ENCODE data around the gene MXD3. TPM values are rescaled to one million over a fixed set of nuclear protein-coding genes. Genes with fewer than 3 reads are reported as not detected.

MXD3 gene
- total RNA-seq, 2 donors from 2014 or later = 21.9 to 26.0 TPM

GRCh38 chr5:177296581-177296980 is 15.1 kb downstream of the MXD3 start:
- Mint-ChIP-seq H3K9me3 (no peaks in the 10 kb centered on the region), H3K27ac (peak overlapping the region; percentile 88), H3K4me1 (peaks cover 32% of the 10 kb centered on the region), H3K36me3 (ENCODE audit: low read depth) (peaks cover 68% of the 10 kb centered on the region), H3K27me3 (no peaks in the 10 kb centered on the region), H3K4me3 (no peak overlapping the region)
- no peak for ATAC-seq (replicated peaks)

DNA sequence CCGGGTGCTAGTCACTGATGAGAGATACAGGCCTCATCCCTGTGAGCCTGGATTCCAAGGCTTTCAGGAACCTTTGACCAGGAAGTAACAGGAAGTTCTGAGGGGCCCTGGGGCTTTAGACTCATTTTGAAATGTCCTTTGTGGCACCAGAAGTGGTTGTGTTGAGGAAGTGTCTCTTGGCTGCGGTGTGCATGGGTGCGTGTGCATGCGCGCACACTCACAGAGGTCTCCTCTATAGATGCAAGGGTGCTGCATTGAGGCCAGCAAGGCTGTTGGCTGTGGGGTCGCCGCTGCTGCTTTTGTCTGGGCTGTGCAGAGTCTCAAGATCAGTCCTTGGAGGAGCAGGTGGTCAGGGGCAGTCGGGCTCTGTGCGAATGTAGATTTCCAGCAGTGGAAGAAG is 15.8 kb downstream of the MXD3 start:
- no peaks in the 10 kb centered on the region for H3K27me3 Mint-ChIP-seq
- H3K4me1 Mint-ChIP-seq = peaks cover 28% of the 10 kb centered on the region
- no peaks in the 10 kb centered on the region for H3K9me3 Mint-ChIP-seq
- H3K27ac Mint-ChIP-seq = peak overlapping the region; percentile 88
- ATAC-seq (replicated peaks) = no peak
- H3K4me3 Mint-ChIP-seq = peak overlapping the region; percentile 7
- H3K36me3 Mint-ChIP-seq (ENCODE audit: low read depth) = peaks cover 70% of the 10 kb centered on the region

DNA sequence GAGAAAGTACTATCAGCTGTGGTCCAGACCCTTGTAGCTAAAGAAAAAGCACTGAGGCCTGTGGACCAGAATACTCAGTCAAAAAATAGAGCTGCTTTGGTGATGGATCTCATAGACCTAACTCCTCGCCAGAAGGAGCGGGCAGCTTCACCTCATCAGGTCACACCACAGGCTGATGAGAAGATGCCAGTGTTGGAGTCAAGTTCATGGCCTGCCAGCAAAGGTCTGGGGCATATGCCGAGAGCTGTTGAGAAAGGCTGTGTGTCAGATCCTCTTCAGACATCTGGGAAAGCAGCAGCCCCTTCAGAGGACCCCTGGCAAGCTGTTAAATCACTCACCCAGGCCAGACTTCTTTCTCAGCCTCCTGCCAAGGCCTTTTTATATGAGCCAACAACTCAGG is 17.1 kb downstream of the MXD3 start:
- Mint-ChIP-seq H3K27ac (peak overlapping the region; percentile 88), H3K36me3 (ENCODE audit: low read depth) (peaks cover 74% of the 10 kb centered on the region), H3K9me3 (no peaks in the 10 kb centered on the region), H3K4me3 (no peak overlapping the region), H3K27me3 (no peaks in the 10 kb centered on the region), H3K4me1 (peaks cover 19% of the 10 kb centered on the region)
- ATAC-seq (replicated peaks) = no peak

DNA sequence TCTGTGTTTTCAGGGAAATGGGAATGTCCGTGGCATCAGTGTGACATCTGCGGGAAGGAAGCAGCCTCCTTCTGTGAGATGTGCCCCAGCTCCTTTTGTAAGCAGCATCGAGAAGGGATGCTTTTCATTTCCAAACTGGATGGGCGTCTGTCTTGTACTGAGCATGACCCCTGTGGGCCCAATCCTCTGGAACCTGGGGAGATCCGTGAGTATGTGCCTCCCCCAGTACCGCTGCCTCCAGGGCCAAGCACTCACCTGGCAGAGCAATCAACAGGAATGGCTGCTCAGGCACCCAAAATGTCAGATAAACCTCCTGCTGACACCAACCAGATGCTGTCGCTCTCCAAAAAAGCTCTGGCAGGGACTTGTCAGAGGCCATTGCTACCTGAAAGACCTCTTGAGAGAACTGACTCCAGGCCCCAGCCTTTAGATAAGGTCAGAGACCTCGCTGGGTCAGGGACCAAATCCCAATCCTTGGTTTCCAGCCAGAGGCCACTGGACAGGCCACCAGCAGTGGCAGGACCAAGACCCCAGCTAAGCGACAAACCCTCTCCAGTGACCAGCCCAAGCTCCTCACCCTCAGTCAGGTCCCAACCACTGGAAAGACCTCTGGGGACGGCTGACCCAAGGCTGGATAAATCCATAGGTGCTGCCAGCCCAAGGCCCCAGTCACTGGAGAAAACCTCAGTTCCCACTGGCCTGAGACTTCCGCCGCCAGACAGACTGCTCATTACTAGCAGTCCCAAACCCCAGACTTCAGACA is 17.7 kb downstream of the MXD3 start:
- no peak for ATAC-seq (replicated peaks)
- H3K9me3 Mint-ChIP-seq = no peaks in the 10 kb centered on the region
- H3K4me3 Mint-ChIP-seq = no peak overlapping the region
- H3K27ac Mint-ChIP-seq = peak overlapping the region; percentile 88
- peaks cover 81% of the 10 kb centered on the region for H3K36me3 Mint-ChIP-seq (ENCODE audit: low read depth)
- peaks cover 17% of the 10 kb centered on the region for H3K4me1 Mint-ChIP-seq
- H3K27me3 Mint-ChIP-seq = no peaks in the 10 kb centered on the region

DNA sequence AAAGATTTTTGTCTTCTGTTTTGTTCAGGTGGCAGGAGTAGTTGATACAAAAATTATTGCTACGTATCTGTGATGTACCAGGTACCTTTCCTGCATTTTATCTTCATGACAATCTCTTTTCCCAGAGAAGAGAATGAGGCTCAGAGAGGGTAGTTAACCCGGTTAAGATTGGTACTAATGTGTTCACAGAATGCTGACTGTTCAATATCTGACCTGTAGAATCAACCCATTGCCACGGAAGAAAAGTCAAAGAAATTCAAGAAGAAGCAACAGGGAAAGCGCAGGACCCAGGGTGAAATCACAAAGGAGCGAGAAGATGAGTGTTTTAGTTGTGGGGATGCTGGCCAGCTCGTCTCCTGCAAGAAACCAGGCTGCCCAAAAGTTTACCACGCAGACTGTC is 20.0 kb downstream of the MXD3 start:
- H3K36me3 Mint-ChIP-seq (ENCODE audit: low read depth) = peaks cover 96% of the 10 kb centered on the region
- peaks cover 11% of the 10 kb centered on the region for H3K4me1 Mint-ChIP-seq
- ATAC-seq (replicated peaks) = no peak
- H3K4me3 Mint-ChIP-seq = no peak overlapping the region
- no peak overlapping the region for H3K27ac Mint-ChIP-seq
- H3K27me3 Mint-ChIP-seq = no peaks in the 10 kb centered on the region
- H3K9me3 Mint-ChIP-seq = no peaks in the 10 kb centered on the region

DNA sequence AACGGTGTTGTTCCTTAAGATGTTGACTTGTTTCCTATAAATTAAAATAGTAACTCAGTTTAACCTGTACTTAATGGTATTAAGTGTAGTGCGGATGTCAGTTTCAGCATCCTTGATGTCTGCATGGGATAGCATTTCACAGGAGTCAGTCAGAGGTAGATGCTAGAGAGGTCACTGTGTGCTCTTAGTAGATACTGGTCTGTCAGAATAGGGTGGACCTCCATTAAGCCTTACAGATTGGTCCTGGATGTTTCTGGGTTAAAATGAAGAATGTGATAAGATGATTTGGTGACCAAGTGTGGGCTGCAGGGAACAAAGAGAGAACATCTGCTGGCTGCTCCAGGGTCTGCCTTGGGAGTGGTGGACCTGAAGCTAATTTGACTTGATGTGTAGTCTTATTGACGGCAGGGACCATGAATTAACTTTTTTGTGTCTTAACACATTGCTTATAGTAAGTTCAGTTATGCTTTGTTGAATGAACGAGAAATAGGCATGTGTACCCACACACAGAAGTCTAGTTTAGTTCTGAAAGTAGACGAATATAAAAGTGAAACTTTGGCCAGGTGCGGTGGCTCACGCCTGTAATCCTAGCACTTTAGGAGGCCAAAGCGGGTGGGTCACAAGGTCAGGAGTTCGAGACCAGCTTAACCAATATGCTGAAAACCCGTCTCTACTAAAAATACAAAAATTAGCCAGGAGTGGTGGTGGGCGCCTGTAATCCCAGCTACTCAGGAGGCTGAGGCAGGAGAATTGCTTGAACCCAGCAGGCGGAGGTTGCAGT is 20.7 kb downstream of the MXD3 start:
- no peaks in the 10 kb centered on the region for H3K27me3 Mint-ChIP-seq
- no peak for ATAC-seq (replicated peaks)
- H3K9me3 Mint-ChIP-seq = no peaks in the 10 kb centered on the region
- H3K4me3 Mint-ChIP-seq = no peak overlapping the region
- peaks cover 96% of the 10 kb centered on the region for H3K36me3 Mint-ChIP-seq (ENCODE audit: low read depth)
- no peak overlapping the region for H3K27ac Mint-ChIP-seq
- peaks cover 6% of the 10 kb centered on the region for H3K4me1 Mint-ChIP-seq

DNA sequence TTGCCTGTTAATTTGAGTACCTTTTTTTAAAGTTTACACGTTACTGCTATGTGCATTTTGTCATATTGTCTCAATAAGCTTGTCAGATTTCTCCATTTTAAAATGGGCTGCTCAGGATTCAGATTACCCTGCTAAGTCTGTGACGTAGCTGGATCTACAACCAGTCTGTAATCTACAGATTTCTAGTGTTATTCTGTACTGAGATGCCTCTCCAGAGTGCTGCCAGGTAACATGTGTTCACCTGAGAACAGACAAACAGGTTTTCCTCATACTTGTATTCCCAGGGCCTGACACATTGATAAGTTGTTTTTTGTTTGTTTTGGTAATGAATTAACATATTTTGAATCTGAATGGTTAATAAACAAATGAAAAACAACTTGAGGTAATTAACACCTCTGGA is 23.5 kb downstream of the MXD3 start:
- Mint-ChIP-seq H3K4me1 (no peaks in the 10 kb centered on the region), H3K27ac (no peak overlapping the region), H3K27me3 (no peaks in the 10 kb centered on the region), H3K4me3 (no peak overlapping the region), H3K9me3 (no peaks in the 10 kb centered on the region), H3K36me3 (ENCODE audit: low read depth) (peaks cover 96% of the 10 kb centered on the region)
- ATAC-seq (replicated peaks) = no peak

DNA sequence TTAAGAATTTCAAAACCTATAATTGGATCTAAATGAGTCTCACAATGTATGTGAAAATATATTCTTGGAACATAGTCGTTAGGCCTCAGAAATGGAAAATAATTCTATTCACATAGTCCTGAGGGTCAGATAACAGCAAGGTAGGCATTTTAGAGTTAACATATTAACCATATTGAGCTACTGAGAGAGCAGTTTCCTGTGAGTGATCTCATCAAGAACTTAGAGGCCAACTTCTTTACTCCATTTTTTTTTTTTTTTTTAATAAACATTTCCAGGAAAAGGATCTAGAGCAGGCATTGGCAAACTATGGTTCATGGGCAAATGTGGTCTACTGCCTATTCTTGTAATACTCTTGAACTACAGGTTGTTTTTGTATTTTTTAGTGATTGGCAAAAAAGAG is 34.8 kb downstream of the MXD3 start:
- H3K9me3 Mint-ChIP-seq = no peaks in the 10 kb centered on the region

DNA sequence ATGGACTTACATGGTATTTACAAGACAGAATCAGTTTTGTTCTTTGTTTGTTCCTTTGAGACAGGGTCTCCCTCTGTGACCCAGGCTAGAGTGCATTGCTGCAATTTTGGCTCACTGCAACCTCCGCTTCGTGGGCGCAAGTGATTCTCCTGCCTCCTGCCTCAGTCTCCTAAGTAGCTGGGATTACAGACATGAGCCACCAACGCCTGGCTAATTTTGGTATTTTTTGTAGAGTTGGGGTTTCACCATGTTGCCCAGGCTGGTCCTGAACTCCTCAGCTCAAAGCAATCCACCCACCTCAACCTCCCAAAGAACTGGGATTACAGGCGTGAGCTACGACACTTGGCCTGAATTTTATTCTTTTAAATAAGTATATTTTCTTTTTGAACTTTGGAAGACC is 35.8 kb downstream of the MXD3 start:
- ATAC-seq (replicated peaks) = no peak
- Mint-ChIP-seq H3K4me1 (no peaks in the 10 kb centered on the region), H3K36me3 (ENCODE audit: low read depth) (peaks cover 92% of the 10 kb centered on the region), H3K27me3 (no peaks in the 10 kb centered on the region), H3K27ac (no peak overlapping the region), H3K9me3 (no peaks in the 10 kb centered on the region), H3K4me3 (no peak overlapping the region)

More for the DNA sequence above, 34.8 kb downstream of the MXD3 start:
- H3K27ac Mint-ChIP-seq = peak overlapping the region; percentile 76
- H3K27me3 Mint-ChIP-seq = no peaks in the 10 kb centered on the region
- peaks cover 93% of the 10 kb centered on the region for H3K36me3 Mint-ChIP-seq (ENCODE audit: low read depth)
- H3K4me1 Mint-ChIP-seq = no peaks in the 10 kb centered on the region
- peak overlapping the region; percentile 12 for H3K4me3 Mint-ChIP-seq
- no peak for ATAC-seq (replicated peaks)

DNA sequence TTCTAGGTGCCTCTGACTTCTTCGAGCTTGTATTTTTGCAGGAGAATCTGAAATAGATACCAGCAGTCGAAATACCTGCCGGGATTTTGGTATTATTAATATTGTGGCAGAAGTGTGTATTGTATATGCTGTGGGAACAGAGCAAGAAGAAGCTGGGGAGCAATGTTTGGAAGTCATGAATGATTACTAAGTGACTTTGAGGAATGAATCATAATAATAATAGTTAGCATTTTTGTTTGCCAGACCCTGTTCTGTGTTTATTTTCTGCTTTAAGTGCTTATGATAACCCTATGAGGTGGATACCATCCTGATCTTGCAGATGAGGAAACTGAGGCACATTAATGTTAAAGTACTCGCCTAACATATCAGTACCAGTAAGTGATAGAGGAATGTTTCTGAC is 40.6 kb downstream of the MXD3 start:
- no peaks in the 10 kb centered on the region for H3K27me3 Mint-ChIP-seq
- no peak overlapping the region for H3K4me3 Mint-ChIP-seq
- H3K36me3 Mint-ChIP-seq (ENCODE audit: low read depth) = peaks cover 98% of the 10 kb centered on the region
- no peaks in the 10 kb centered on the region for H3K9me3 Mint-ChIP-seq
- H3K4me1 Mint-ChIP-seq = no peaks in the 10 kb centered on the region
- H3K27ac Mint-ChIP-seq = peak overlapping the region; percentile 8
- no peak for ATAC-seq (replicated peaks)

GRCh38 chr5:177270653-177271052 is 41.0 kb downstream of the MXD3 start:
- Mint-ChIP-seq H3K4me3 (no peak overlapping the region), H3K27ac (peak overlapping the region; percentile 8), H3K36me3 (ENCODE audit: low read depth) (peaks cover 98% of the 10 kb centered on the region), H3K4me1 (no peaks in the 10 kb centered on the region), H3K27me3 (no peaks in the 10 kb centered on the region), H3K9me3 (no peaks in the 10 kb centered on the region)
- no peak for ATAC-seq (replicated peaks)

DNA sequence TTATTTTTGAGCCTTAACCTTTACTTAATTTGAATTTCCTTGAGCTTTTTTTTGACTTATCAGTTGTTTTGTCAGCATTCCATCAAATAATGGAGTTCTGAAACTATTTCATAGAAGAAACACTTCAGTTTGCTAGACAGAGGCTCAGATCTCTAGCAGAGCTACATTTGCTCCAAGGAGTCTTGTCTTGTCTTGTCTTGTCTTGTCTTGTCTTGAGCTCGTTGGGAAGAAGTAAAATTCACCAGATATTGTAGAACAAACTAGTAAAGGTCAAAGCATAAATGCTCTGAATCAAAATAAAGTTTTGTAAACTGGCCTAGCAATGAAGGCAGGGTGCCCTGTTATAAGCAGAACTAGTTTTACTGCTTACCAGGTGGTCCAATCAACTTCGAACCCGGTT is 41.7 kb downstream of the MXD3 start:
- ATAC-seq (replicated peaks) = no peak
- Mint-ChIP-seq H3K9me3 (no peaks in the 10 kb centered on the region), H3K36me3 (ENCODE audit: low read depth) (peaks cover 98% of the 10 kb centered on the region), H3K4me3 (no peak overlapping the region), H3K4me1 (no peaks in the 10 kb centered on the region), H3K27me3 (no peaks in the 10 kb centered on the region), H3K27ac (no peak overlapping the region)

DNA sequence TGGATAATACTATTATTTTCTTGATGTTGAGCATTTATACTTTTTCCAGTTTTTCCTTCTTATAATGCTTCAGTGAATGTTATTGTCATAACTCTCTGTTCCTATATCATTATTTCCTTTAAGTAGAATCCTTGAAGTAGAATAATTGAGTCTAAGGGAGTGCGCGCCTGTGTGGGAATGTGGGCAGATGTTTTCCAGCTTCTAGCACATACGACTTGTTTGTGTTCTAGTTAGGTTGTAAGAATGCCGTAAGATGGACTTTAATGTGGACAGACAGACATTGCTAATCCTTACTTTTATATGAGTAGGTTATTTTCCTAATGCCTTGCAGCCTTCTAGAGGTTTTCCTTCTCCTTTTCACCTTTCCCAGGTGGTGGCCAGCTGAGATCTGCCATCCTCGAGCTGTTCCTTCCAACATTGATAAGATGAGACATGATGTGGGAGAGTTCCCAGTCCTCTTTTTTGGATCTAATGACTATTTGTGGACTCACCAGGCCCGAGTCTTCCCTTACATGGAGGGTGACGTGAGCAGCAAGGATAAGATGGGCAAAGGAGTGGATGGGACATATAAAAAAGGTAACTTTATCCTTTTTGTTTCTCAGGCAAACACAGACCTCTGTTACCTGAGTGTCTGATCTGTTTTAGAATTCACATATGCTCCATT is 42.3 kb downstream of the MXD3 start:
- H3K4me1 Mint-ChIP-seq = no peaks in the 10 kb centered on the region
- H3K36me3 Mint-ChIP-seq (ENCODE audit: low read depth) = peaks cover 98% of the 10 kb centered on the region
- H3K9me3 Mint-ChIP-seq = no peaks in the 10 kb centered on the region
- ATAC-seq (replicated peaks) = no peak
- no peak overlapping the region for H3K27ac Mint-ChIP-seq
- H3K4me3 Mint-ChIP-seq = no peak overlapping the region
- H3K27me3 Mint-ChIP-seq = no peaks in the 10 kb centered on the region

DNA sequence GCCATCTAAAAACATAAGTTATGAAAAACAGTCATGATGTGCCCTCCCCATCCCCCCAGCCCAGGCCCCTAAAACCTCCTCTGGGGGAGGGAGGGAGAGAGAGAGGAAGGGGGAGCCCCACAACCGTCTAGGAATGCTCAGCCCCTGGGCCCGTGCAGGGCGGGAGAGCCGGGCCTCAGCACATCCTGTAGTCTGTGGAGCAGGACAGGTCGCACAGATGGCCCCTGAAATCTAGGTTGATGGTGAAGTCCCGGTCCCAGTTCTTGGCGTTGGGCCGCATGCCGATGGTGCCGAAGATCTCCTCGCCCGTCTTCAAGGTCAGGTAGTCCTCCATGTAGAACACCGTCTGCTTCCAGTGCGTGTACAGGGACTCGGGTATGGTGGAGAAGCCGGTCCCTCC is 46.3 kb downstream of the MXD3 start:
- H3K27me3 Mint-ChIP-seq = no peaks in the 10 kb centered on the region
- no peak for ATAC-seq (replicated peaks)
- no peak overlapping the region for H3K27ac Mint-ChIP-seq
- H3K9me3 Mint-ChIP-seq = no peaks in the 10 kb centered on the region
- peaks cover 97% of the 10 kb centered on the region for H3K36me3 Mint-ChIP-seq (ENCODE audit: low read depth)
- H3K4me1 Mint-ChIP-seq = no peaks in the 10 kb centered on the region
- no peak overlapping the region for H3K4me3 Mint-ChIP-seq

GRCh38 chr5:177264178-177264577 is 47.5 kb downstream of the MXD3 start:
- no peaks in the 10 kb centered on the region for H3K27me3 Mint-ChIP-seq
- no peak overlapping the region for H3K4me3 Mint-ChIP-seq
- H3K4me1 Mint-ChIP-seq = no peaks in the 10 kb centered on the region
- H3K9me3 Mint-ChIP-seq = no peaks in the 10 kb centered on the region
- peaks cover 97% of the 10 kb centered on the region for H3K36me3 Mint-ChIP-seq (ENCODE audit: low read depth)
- peak overlapping the region; percentile 17 for H3K27ac Mint-ChIP-seq
- ATAC-seq (replicated peaks) = no peak

Data from activated T-helper 17 cell treated with anti-CD3 and anti-CD28 coated beads, Interleukin-2, amount 50 U/mL, for 72 hours (primary cell).